GM18858 (cell line): ENCODE measurements around the gene C1orf94.

Experiments
- ATAC-seq: cut with Tn5 transposase; IDR thresholded peaks from one replicate; pipeline ENCODE4 v1.9.1; 2021; ENCODE audit not compliant: unreplicated experiment

C1orf94 gene, protein sequence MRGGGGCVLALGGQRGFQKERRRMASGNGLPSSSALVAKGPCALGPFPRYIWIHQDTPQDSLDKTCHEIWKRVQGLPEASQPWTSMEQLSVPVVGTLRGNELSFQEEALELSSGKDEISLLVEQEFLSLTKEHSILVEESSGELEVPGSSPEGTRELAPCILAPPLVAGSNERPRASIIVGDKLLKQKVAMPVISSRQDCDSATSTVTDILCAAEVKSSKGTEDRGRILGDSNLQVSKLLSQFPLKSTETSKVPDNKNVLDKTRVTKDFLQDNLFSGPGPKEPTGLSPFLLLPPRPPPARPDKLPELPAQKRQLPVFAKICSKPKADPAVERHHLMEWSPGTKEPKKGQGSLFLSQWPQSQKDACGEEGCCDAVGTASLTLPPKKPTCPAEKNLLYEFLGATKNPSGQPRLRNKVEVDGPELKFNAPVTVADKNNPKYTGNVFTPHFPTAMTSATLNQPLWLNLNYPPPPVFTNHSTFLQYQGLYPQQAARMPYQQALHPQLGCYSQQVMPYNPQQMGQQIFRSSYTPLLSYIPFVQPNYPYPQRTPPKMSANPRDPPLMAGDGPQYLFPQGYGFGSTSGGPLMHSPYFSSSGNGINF

DNA sequence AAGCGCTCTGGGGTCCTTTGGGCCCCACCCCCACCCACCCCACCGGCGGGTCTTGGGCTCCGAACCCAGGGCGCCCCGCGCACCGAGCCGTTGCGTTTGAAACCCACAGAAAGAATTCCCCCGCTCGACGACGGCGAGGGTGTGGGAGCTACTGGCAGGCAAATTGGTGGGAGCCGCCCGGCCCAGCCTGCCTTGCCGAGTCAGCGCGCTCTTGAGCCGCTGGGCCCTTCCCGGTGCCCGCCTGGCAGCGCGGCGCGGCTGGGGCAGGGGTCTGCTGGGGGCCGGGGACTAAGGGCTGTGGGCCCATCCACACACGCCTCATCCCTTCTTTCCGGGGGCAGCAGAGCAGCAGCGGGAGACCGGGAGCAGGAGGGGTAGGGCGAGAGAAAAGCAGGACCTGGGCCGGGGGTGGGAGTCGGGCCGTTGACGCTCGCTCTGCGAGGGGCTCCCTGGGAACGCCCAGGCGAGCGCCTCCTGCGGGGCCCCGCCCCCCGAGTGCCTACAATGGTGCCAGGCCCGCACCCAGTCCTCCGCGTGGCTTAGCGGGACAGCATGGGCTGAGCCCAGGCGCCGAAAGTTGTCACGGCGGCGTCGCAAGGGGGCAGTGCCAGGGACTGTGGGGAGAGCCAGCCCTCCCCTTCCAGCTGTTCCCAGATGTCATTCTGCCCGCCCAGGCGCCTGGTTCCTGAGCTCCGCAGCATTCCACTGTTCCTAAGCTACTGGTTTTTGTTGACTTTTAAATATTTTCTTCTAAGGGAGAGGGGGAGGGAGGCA is at the start of gene C1orf94:
TSS of gene C1orf94 (plus strand) at position 78 of the 774 bp plus-strand sequence. CDS start 883 bp downstream, outside the sequence.
- ATAC-seq, result no peak

DNA sequence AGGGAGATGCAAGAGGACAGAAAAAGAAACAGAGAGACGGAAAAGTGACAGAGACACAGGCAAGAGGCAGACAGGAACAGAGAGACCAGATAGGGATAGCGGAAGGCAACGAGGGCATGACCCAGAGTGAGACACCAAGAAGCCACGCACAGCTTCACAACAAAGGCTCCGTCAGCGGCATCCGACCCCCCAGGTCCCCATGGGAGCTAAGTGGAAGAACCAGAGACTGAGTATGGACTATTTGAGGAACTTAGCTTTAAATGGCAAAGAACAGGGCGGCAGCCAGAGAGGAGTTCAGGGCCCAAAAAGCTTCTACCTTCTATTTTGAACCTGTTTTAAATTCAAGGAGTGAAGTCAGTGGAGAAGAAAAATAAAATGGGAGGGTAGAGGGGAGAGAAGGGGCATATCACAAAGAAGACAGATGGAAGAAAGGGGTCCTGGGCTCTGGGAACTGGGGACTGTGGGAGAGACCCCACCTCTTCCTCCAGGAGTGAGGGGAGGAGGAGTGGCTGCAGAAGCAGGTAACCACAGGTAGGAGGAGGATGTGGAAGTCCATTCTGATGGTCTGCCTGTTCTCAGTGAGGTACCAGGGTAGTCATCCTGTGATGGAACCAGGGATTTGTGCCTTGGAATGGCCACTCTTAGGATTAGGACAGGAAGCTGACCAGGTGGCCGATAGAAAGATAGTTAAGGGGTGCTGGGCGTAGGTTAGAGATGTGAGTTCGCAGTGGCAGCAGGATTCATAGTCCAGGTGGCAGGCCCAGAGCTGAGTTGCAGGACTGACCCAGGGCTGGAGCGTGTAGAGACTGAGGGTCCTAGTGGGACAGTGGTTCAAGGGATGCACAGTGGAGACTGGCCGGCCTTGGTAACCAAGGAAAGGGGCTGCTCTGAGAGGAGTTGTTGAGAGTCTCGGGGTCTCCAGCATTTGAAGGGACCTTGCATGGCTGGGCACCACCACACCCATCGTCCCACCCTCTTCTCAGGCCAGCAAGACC is 49.4 kb upstream of the C1orf94 start:
- no peak for ATAC-seq

DNA sequence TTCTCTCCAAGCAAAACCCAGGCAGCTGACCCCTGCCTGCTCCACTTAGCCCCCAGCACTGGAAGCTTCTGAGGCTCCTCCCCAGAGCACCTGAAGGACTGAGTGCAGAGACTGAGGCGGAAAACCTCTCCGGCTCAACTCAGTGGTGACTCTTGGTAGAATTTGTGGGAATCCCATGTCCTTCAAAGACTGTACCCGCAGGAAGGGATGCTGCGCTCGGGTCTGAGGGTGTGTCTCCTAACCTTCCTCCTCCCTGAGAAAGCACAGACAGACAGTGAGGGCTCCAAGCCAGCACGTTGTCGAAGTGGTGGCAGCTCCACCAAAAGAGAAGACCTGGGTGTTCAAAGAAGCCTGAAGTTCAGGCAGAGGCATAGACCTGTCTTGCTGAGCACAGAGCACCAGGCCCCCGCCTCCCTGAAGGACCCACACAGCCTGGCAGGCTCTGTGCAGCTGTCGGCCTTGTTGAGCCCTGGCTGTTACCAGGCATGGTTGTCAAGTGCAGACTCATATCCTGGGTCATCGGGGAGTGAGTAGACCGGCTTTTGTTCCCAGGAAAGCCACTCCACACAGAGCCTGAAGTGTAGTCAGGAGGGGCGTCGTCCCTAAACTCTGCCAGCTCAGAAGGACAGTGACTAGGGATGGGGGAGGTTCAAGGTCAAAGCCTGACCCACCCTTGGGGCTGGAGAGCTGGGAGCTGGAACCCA is 48.4 kb upstream of the C1orf94 start:
- no peak for ATAC-seq

DNA sequence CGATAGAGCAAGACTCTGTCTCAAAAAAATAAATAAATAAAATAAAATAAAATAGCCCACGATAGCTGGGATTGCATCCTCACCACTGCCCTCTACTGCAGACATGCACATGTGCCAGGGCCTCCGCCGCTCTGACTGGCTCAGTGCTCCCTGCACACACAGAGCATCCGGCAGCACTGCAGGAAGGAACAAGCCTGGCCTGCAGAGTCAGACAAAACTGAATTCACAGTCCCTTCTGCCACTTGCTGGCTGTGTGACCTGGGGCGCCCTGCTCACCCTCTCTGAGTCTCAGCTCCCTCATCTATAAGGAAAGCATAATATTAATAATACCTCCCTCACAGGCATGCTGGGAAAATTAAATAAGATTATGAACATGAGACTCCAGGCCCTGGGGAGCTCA is 47.1 kb upstream of the C1orf94 start:
- no peak for ATAC-seq

DNA sequence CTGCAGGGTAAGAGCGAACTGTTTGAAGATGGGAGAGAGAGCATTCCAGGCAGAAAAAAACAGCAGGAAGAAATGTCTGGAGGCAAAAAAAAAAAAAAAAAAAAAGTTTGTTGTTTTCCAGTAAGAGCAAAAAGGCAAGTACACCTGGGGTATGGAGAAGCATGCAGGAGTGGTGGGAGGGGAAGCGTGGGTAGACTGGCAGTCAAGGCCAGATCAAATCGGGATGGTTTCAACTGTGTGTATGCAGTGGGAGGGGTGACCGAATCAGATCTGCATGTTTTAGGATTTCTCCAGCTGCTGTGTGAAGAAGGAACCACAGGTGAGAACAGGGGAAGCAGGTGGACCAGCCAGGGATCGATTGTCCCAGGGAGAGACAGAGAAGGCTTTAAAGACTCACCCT is 46.4 kb upstream of the C1orf94 start:
- ATAC-seq, result no peak

DNA sequence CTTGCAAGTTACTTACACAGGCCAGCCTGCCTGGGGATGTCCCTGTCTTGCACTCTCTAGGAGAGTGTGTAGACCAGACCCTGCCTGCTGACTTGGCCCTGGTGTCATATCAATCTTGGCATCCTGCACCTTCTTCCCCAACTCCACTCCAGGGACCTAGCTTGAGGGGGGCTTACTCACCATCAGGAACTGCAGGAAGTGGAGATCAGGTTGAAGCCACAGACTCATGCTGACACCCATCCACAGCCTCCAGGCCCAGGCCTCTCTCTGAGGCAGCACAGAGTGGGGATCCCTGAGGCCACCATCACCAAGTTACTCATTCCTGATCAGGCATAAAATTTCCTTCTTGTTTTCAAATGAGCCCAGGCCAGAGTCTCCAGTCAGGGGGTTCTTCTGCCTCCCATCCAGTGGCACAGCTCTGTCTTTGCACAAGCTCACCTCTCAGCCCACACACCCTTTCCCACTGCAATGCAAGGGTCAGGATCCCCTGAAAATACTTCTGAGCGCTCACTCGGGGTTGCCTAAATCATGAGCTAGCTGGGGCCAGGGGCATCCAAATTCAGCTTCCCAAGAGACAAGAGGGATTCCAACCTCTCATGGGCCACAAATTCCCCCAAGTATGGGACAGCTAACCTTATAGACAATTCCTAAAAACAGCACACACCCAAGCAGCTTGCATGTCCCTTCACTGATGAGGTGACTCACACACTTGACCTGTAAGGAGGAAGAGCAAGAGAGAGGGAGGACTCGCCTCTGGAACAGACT is 45.1 kb upstream of the C1orf94 start:
- ATAC-seq, result no peak

DNA sequence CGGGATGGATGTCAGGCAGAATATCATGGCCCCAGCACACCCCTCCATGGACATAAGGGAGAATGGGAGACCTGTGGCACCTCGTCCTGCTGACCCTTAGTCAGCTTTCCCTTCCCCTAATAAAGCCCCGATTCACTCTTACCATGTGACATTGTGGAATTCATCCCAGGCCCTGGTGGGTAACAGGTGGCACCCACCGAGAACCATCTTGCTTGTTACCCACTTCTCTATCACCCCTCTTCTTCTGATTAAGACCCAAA is 44.6 kb upstream of the C1orf94 start:
- no peak for ATAC-seq

DNA sequence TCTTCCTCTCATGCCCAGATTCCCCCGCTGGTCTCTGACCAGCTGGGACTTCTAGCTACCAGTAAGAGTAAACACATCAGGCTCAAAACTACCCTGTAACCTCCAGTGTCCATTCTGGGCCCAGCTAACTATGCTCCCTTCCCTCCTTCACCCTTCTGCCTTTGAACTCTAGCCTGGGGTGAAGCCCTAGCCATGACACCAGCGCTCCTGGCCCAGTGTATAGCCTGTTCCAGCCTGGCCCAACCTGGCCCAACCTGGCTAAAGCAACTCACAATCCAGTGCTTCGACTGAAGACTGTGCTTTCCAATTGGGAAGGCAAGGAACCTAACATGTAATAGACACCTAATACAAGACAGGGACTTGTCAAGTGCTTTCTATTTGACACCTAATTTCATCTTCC is 39.3 kb upstream of the C1orf94 start:
- no peak for ATAC-seq

DNA sequence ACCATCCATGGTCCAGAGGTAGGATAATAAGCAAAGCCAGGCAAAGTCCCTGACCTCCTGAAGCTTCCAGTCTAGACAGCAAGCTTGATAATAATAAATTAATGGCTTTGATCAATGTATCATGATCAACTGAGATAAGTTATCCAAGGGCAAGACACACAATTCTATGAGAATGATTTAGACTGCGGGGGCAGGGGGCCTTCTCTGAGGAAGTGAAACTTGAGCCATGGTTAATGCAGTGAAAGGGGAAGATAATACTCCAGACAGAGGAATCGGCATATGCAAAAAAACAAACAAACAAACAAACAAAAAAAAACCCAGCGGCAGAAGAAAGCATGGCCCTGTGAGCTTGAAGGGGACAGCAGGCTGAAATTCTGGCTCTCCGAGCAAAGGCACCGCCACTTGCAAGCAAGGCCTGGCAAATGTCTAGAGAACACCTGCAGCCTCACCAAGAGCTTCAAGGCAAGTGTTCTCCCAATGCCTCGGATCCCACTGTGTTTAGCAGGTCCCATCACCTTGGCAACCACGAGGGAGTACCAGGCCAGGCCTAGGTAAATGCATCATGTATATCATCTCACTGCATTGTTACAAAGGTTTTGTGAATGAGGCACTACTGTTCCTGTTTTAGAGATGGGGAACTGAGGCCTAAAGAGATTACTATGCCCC is 36.6 kb upstream of the C1orf94 start:
- no peak for ATAC-seq

DNA sequence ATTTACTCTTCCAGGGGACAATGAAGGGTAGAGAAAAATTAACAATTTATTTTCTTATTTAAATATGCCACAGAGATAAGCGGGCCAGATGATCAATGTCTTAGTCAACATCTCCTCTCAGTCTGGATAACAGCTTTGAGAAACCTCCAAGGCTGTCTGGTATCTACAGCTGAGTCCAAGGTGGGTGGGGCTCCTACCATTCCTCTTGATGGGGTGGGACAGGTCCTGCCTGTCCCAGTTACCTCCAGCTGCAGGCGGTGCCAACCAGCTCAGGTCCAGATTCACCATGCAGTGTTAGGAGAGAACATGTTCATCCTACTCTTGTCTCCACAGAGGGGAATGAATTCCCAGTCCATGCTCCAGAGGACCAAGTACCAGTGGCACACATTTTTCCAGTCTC is 32.7 kb upstream of the C1orf94 start:
- no peak for ATAC-seq

DNA sequence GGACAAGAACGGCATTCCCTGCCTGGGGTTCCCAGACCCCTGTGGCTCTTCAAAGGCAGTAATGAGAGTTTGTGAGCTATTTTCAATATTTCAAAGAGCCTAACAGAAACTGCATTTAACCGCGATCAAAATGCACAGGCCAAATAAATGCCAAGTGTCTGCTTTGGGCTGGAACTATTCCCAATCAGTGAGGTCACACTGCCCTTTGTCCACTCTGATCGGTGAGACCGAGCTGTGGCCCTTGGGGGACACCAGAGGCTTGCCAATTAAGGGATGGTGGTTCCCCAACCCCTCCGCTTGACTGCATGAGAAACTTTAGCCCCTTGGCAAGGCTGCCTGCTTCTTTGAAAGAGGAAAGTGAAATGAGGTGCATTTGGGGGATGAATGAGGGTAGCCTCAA is 31.9 kb upstream of the C1orf94 start:
- no peak for ATAC-seq

DNA sequence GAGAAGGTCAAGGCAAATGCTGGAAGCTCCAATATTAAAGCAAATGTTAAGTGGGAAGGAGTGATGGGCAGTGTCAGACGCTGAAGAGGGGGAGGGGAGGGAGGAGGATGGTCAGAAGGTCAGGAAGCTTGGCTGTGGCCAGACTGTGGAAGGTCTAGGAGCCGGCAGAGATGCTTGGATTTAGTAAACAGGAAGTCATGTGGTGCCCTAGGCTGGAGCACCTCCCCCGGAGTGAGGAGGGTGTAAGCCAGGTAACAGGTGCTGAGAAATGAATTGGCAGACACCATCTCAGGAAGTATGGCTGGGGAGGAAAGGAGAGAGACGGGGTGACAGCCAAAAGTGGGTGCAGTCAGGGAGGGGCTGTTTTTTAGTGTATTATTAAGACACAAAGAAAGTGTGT is 29.4 kb upstream of the C1orf94 start:
- ATAC-seq, result no peak

DNA sequence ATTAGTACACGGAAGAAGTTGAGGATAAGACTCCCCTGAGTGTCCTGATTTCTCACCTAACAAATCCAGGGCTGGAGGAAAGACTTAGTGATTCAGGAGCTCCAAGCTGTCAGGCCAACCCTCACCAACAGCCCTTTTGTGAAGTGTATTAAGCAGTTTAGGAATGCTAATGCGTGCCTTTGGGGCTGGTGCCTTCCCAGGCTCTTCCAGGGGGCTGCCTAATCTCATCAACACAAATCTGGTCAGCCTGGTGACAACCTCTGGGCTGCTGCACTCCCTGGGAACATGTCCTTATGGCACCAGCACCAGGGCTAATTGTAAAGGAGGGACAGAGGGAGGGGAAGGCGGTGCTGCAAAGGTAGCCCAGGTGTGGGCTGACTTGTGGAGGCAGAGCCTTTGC is 27.2 kb upstream of the C1orf94 start:
- ATAC-seq, result no peak

DNA sequence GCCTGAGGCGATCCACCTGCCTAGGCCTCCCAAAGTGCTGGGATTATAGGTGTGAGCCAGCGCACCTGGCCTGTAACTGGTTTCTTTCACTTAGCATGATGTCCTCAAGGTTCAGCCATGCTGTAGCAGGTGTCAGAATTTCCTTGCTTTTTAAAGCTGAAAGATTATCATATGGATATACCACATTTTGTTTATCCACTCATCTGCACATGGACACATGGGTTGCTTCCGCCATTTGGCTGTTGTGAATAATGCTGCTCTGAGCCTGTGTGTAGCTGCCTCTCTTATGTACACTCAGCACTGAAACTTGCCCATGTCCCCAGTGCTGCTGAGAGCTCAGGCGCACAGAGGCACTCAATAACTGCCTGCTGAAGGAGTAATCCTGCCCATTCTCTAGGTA is 23.5 kb upstream of the C1orf94 start:
- ATAC-seq, result no peak

DNA sequence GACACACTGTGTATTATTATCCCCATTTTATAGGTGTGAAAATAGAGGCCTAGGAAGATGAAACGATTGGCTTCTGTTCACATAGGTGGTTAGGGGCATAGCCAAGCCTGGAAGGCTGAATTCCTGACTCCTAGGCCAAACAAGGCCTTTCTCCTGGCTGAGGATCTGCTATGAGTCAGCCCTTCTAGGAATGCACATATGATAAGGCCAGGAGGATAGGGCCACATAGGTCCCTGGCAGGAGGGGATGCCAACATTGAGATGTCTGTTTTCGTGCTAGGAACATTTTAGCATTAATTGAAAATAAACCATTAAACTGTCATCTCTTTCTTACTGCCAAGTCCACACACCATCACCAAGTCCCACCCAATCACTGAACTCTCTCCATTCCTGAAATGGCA is 20.8 kb upstream of the C1orf94 start:
- ATAC-seq, result no peak

DNA sequence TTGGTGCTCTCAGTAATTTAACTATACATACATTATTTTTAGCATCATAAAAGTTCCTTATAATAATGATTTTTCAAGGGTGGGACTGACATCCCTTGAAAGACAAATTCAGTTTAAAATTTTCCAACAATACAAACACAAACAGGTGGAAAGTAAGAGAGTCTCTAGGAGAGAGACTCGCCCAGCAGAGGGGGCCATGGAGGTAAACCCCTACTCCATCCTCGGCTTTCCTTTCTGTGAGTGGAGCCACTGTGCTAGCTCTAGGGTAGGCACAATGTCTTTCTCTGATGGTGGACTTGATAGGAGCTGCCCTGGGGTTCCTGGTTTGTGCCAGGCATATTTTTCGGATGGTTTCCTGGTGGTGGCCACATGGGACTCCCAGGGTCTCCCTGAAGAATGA is 20.0 kb upstream of the C1orf94 start:
- no peak for ATAC-seq

DNA sequence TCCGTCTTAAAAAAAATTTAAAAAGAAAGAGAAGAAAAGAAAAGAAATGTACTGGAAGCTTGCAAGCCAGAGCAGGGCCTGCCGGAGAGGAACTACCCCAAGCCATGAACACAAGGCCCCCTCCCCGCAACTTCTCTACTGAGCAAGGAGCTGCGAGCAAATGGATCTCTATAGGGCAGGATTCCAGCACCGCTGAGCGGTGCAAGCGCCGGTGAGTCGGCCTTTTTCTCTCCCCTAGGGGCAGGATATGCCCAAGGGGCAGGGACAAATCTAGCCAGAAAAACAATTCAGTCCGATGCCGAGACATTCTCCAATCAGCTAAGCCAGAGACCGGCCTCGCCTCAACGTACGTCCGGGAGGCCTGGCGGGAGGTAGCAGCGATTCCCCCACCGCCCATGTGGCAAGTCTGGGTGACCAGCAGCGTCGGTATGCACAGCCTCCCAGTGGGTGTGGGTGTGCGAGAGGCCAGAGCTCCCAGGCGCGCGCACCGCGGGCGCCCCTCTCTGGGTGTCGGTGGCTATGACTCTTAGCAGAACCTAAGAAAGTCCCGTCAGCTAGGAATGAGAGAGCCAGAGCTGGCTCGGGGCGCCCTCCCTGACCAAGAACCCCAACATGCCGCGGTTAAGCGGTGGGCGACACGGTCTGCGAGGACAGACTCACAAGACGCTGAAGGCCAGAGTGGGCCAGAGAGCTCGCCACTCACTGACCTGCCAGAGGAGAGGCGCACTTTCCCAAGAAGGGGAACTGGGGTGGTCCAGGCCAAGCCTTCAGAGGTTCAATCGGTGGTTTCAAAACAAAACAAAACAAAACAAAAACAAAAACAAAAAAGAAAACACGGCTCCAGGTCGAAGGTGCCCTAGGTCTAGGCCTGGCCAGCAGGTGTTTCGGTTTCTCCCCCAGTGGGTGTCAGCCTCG is 13.6 kb upstream of the C1orf94 start:
- no peak for ATAC-seq
